HEK293 (cell line): ENCODE results near the gene MXRA8.
"Not testable (repeated sequence)": the region's sequence is repeated elsewhere in the genome, so short reads cannot be mapped to it uniquely, and the experiment has no call there.

Experiments used
- CTCF ChIA-PET: fragments of 350-600 bp; formaldehyde crosslinking; extraction: SDS; loops from one replicate; lab custom pipeline; 2021; ENCODE audit warnings: antibody characterized with exemption; lab: Yijun Ruan, JAX
- POLR2A ChIA-PET: fragments of 300-600 bp; formaldehyde crosslinking; extraction: SDS; loops from one replicate; lab custom pipeline; 2020; ENCODE audit warnings: antibody characterized with exemption, inconsistent platforms; lab: Yijun Ruan, JAX
- H3K27ac ChIP-seq: fragments of 200-500 bp; sonication (Bioruptor generic); 2 replicates; pipeline ENCODE4 v1.5.1; 2014; ENCODE audit warnings: low read depth, low read length, control low read depth, inconsistent platforms; ENCODE audit errors: extremely low read depth
- H3K36me3 ChIP-seq, 2 experiments: fragments of 200-500 bp in 1 of 2; sonication (Bioruptor generic) in 1 of 2; 1 replicate in 1 of 2; 2 replicates in 1 of 2; pipeline ENCODE4 v1.5.1; 2014 to 2017; ENCODE audit warnings: inconsistent platforms in 2 of 2, low read length in 2 of 2; ENCODE audit not compliant: control insufficient read depth in 2 of 2, insufficient read depth in 1 of 2
- H3K4me1 ChIP-seq: fragments of 200-500 bp; sonication (Bioruptor generic); 2 replicates; pipeline ENCODE4 v1.5.1; 2014; ENCODE audit warnings: mild to moderate bottlenecking, low read length, inconsistent platforms; ENCODE audit not compliant: control insufficient read depth, insufficient read depth
- H3K4me3 ChIP-seq: 2 replicates; pipeline ENCODE4 v1.5.1; 2011; ENCODE audit warnings: low read depth, mild to moderate bottlenecking, control low read depth, low read length, moderate library complexity
- H3K9me3 ChIP-seq: fragments of 200-500 bp; sonication (Bioruptor generic); 2 replicates; pipeline ENCODE4 v1.5.1; 2014; ENCODE audit warnings: low read depth, low read length, inconsistent platforms; ENCODE audit not compliant: control insufficient read depth, insufficient read depth
- OVOL3 ChIP-seq: fragments of 450-650 bp; formaldehyde crosslinking; IDR thresholded peaks from 2 replicates; pipeline ENCODE4 v1.5.1; 2016; ENCODE audit warnings: missing biosample characterization, missing genetic modification characterization
- REPIN1 ChIP-seq: fragments of 450-650 bp; formaldehyde crosslinking; IDR thresholded peaks from 2 replicates; pipeline ENCODE4 v1.5.1; 2017; ENCODE audit warnings: missing biosample characterization, missing genetic modification characterization, low read depth
- ZBTB17 ChIP-seq: fragments of 450-650 bp; formaldehyde crosslinking; IDR thresholded peaks from 2 replicates; pipeline ENCODE4 v1.5.1; 2016; ENCODE audit warnings: missing biosample characterization, missing genetic modification characterization
- ZNF223 ChIP-seq: fragments of 450-650 bp; formaldehyde crosslinking; IDR thresholded peaks from 2 replicates; pipeline ENCODE4 v1.5.1; 2016; ENCODE audit warnings: missing biosample characterization, missing genetic modification characterization
- ZNF274 ChIP-seq, 2 experiments: fragments of 200-500 bp in 1 of 2; fragments of 450-650 bp in 1 of 2; sonication (Bioruptor generic) in 1 of 2; formaldehyde crosslinking in 1 of 2; IDR thresholded peaks; 2 replicates each; pipeline versions ENCODE4 v1.5.1 to v1.6.1; 2014 to 2016; ENCODE audit warnings: borderline replicate concordance in 1 of 2, inconsistent platforms in 1 of 2, low read length in 1 of 2, missing biosample characterization in 1 of 2, missing genetic modification characterization in 1 of 2
- ZNF391 ChIP-seq: fragments of 450-650 bp; formaldehyde crosslinking; IDR thresholded peaks from 2 replicates; pipeline ENCODE4 v1.5.1; 2016; ENCODE audit warnings: low read depth, missing biosample characterization, missing genetic modification characterization, borderline replicate concordance
- ZNF549 ChIP-seq: fragments of 450-650 bp; IDR thresholded peaks from 2 replicates; pipeline ENCODE4 v1.5.1; 2018; ENCODE audit warnings: missing biosample characterization, missing genetic modification characterization, mild to moderate bottlenecking, inconsistent platforms, moderate library complexity
- ZNF560 ChIP-seq: fragments of 450-650 bp; formaldehyde crosslinking; IDR thresholded peaks from 2 replicates; pipeline ENCODE4 v1.5.1; 2017; ENCODE audit warnings: missing biosample characterization, missing genetic modification characterization, borderline replicate concordance
- ZNF596 ChIP-seq: fragments of 450-650 bp; IDR thresholded peaks from 2 replicates; pipeline ENCODE4 v1.5.0; 2018; ENCODE audit warnings: missing biosample characterization, mild to moderate bottlenecking, missing genetic modification characterization, moderate library complexity
- ZNF645 ChIP-seq: fragments of 450-650 bp; formaldehyde crosslinking; IDR thresholded peaks from 2 replicates; pipeline ENCODE4; 2016; ENCODE audit warnings: missing biosample characterization, missing genetic modification characterization
- ZXDB ChIP-seq: fragments of 450-650 bp; formaldehyde crosslinking; IDR thresholded peaks from 2 replicates; pipeline ENCODE4 v1.5.1; 2016; ENCODE audit warnings: missing biosample characterization, missing genetic modification characterization
- TF ChIP-seq, protein P1 (sequence below): fragments of 450-650 bp; formaldehyde crosslinking; optimal IDR thresholded peaks from 2 replicates; pipeline ENCODE3; 2016; ENCODE audit warnings: missing biosample characterization, mild to moderate bottlenecking, missing genetic modification characterization
- TF ChIP-seq, protein P2 (sequence below): fragments of 450-650 bp; formaldehyde crosslinking; IDR thresholded peaks from 2 replicates; pipeline ENCODE4 v1.5.1; 2016; ENCODE audit warnings: missing biosample characterization, missing genetic modification characterization, borderline replicate concordance

The MXRA8 gene

GRCh38 chr1:1371364-1371745, 13.0 kb upstream of the MXRA8 start:
- H3K9me3 ChIP-seq = no peaks in the 10 kb centered on the region
- H3K4me1 ChIP-seq = peaks cover 4% of the 10 kb centered on the region; the same call in 1 of the 2 replicates
- no peak for TF ChIP-seq ZNF274 (IDR thresholded peaks at IDR 0.05; ENCODE audit: low read length)
- TF ChIP-seq ZNF274 (tag by site-specific recombination; IDR thresholded peaks at IDR 0.05; ENCODE audit: borderline replicate concordance) = no peak
- TF ChIP-seq REPIN1 (tag by site-specific recombination) = no peak
- TF ChIP-seq ZNF645 = no peak
- no peak for TF ChIP-seq ZNF596
- no peak for TF ChIP-seq ZNF223 (tag by site-specific recombination)
- TF ChIP-seq, protein P1, sequence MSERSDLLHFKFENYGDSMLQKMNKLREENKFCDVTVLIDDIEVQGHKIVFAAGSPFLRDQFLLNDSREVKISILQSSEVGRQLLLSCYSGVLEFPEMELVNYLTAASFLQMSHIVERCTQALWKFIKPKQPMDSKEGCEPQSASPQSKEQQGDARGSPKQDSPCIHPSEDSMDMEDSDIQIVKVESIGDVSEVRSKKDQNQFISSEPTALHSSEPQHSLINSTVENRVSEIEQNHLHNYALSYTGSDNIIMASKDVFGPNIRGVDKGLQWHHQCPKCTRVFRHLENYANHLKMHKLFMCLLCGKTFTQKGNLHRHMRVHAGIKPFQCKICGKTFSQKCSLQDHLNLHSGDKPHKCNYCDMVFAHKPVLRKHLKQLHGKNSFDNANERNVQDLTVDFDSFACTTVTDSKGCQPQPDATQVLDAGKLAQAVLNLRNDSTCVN (tag by site-specific recombination) = no peak
- TF ChIP-seq ZNF560 = no peak
- no peak for TF ChIP-seq OVOL3
- no peak for TF ChIP-seq ZXDB (tag by site-specific recombination)
- TF ChIP-seq, protein P2, sequence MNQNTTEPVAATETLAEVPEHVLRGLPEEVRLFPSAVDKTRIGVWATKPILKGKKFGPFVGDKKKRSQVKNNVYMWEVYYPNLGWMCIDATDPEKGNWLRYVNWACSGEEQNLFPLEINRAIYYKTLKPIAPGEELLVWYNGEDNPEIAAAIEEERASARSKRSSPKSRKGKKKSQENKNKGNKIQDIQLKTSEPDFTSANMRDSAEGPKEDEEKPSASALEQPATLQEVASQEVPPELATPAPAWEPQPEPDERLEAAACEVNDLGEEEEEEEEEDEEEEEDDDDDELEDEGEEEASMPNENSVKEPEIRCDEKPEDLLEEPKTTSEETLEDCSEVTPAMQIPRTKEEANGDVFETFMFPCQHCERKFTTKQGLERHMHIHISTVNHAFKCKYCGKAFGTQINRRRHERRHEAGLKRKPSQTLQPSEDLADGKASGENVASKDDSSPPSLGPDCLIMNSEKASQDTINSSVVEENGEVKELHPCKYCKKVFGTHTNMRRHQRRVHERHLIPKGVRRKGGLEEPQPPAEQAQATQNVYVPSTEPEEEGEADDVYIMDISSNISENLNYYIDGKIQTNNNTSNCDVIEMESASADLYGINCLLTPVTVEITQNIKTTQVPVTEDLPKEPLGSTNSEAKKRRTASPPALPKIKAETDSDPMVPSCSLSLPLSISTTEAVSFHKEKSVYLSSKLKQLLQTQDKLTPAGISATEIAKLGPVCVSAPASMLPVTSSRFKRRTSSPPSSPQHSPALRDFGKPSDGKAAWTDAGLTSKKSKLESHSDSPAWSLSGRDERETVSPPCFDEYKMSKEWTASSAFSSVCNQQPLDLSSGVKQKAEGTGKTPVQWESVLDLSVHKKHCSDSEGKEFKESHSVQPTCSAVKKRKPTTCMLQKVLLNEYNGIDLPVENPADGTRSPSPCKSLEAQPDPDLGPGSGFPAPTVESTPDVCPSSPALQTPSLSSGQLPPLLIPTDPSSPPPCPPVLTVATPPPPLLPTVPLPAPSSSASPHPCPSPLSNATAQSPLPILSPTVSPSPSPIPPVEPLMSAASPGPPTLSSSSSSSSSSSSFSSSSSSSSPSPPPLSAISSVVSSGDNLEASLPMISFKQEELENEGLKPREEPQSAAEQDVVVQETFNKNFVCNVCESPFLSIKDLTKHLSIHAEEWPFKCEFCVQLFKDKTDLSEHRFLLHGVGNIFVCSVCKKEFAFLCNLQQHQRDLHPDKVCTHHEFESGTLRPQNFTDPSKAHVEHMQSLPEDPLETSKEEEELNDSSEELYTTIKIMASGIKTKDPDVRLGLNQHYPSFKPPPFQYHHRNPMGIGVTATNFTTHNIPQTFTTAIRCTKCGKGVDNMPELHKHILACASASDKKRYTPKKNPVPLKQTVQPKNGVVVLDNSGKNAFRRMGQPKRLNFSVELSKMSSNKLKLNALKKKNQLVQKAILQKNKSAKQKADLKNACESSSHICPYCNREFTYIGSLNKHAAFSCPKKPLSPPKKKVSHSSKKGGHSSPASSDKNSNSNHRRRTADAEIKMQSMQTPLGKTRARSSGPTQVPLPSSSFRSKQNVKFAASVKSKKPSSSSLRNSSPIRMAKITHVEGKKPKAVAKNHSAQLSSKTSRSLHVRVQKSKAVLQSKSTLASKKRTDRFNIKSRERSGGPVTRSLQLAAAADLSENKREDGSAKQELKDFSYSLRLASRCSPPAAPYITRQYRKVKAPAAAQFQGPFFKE = no peak
- TF ChIP-seq ZBTB17 (tag by site-specific recombination) = no peak
- no peak for TF ChIP-seq ZNF549 (tag by site-specific recombination)
- H3K4me3 ChIP-seq = no peak overlapping the region
- no peak overlapping the region for H3K27ac ChIP-seq
- H3K36me3 ChIP-seq = peaks cover 0 to 37% of the 10 kb centered on the region in 2 experiments; a peak in 2 of 3 replicates
- ChIA-PET POLR2A (interaction anchor here (1.0 to 1.5 kb wide), 2 partner anchors 18 to 62 kb away, joined by 3 read pairs; no protein-coding TSS in a partner anchor), CTCF (interaction anchor here (0.7 to 2.8 kb wide), 12 partner anchors 8 to 95 kb away, joined by 3 to 18 read pairs (median 4); no protein-coding TSS in a partner anchor)

GRCh38 chr1:1370771-1371300, 12.5 kb upstream of the MXRA8 start:
- Histone ChIP-seq H3K4me3 (no peak overlapping the region), H3K36me3 (peaks cover 0 to 33% of the 10 kb centered on the region in 2 experiments; a peak in 2 of 3 replicates), H3K27ac (no peak overlapping the region)
- POLR2A ChIA-PET = interaction anchor here (0.8 to 1.0 kb wide), 2 partner anchors 17 to 71 kb away, joined by 3 read pairs; no protein-coding TSS in a partner anchor
- TF ChIP-seq ZNF391 (tag by site-specific recombination) = no peak
- TF ChIP-seq, all 188 proteins: peak for 0
- CTCF ChIA-PET = interaction anchor here (1.1 to 2.0 kb wide), 3 partner anchors 8 to 38 kb away, joined by 4 to 15 read pairs (median 5); no protein-coding TSS in a partner anchor
- Histone ChIP-seq H3K4me1 (peaks cover 4% of the 10 kb centered on the region; the same call in 1 of the 2 replicates), H3K9me3 (no peaks in the 10 kb centered on the region)

- not testable (repeated sequence) for H3K4me3 ChIP-seq, H3K9me3 ChIP-seq, H3K27ac ChIP-seq, H3K4me1 ChIP-seq
- ChIA-PET CTCF (interaction anchor here (0.7 to 1.0 kb wide), 3 partner anchors 72 to 386 kb away, joined by 3 to 4 read pairs (median 3); no protein-coding TSS in a partner anchor), POLR2A (interaction anchor here (0.7 to 0.8 kb wide), 2 partner anchors 65 to 70 kb away, joined by 3 to 4 read pairs; no protein-coding TSS in a partner anchor)
- peaks cover 0 to 33% of the 10 kb centered on the region in 2 experiments; a peak in 2 of 3 replicates for H3K36me3 ChIP-seq
These were observed 11.7 kb upstream of the MXRA8 start for GRCh38 chr1:1370094-1370493.
